ENCODE measurements around the gene CHRNB2. TPM values are rescaled to one million over a fixed set of nuclear protein-coding genes. Genes with fewer than 3 reads are reported as not detected.
A peak's percentile ranks its signal among the peaks of the same experiment; 100 is the strongest.

CHRNB2 gene
- total RNA-seq, 4 donors from 2014 or later, result 0.08 to 0.52 (median 0.26) TPM

DNA sequence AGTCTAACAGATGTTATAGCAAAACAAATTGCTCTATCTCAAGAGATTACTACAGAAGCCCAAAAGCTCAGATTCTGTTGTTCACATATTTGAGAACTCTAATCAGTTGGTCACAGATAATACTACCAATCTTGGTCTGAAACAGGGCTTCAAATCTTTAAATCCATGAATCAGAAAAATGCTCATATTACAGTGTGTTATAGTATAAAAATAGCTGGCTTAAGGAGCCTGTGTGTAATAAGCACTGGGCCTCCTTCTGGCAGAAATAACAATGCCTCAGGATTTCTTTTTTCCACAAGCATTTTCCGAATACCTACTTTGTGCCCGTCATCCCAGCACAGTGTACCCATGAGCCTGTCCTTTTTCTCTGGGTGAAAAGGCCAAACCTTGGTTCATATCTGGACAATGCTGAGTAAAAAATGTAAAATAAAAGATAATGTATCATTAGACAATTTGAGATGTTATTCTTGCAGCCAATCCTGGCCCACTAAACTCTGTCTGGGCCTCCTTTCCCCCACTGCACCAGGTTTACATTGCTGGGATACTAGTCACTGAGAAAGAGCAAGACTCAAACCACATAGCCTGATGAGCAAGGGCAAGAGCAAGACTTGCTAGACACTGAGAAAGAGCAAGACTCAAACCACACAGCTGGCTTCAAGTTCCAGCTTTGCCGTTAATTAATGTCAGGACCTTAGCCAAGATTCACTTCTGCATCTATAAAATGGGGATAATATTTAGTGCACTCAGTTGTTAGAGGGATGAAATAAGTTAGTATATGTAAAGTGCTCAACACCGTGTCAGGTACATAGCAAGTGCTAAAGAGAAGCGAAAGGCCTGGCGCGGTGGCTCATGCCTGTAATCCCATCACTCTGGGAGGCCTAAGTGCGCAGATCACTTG lies 57.4 kb downstream of the CHRNB2 start:
- no peak for TF ChIP-seq POLR2A (IDR thresholded peaks at IDR 0.05)
- TF ChIP-seq, protein P1, sequence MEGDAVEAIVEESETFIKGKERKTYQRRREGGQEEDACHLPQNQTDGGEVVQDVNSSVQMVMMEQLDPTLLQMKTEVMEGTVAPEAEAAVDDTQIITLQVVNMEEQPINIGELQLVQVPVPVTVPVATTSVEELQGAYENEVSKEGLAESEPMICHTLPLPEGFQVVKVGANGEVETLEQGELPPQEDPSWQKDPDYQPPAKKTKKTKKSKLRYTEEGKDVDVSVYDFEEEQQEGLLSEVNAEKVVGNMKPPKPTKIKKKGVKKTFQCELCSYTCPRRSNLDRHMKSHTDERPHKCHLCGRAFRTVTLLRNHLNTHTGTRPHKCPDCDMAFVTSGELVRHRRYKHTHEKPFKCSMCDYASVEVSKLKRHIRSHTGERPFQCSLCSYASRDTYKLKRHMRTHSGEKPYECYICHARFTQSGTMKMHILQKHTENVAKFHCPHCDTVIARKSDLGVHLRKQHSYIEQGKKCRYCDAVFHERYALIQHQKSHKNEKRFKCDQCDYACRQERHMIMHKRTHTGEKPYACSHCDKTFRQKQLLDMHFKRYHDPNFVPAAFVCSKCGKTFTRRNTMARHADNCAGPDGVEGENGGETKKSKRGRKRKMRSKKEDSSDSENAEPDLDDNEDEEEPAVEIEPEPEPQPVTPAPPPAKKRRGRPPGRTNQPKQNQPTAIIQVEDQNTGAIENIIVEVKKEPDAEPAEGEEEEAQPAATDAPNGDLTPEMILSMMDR (IDR thresholded peaks at IDR 0.05), result no peak
- intact Hi-C loops (cut with DNase I; ENCODE audit: low total_unique reads), result no loop called here
- 89% methylated on average over 8 of the region's 8 CpGs for WGBS, 2 donors
- H3K4me3 ChIP-seq (ENCODE audit: low read depth, poor library complexity, severe bottlenecking), result no peak overlapping the region
- DNase-seq (ENCODE audit: low spot score in 2 of 2), result no peak

DNA sequence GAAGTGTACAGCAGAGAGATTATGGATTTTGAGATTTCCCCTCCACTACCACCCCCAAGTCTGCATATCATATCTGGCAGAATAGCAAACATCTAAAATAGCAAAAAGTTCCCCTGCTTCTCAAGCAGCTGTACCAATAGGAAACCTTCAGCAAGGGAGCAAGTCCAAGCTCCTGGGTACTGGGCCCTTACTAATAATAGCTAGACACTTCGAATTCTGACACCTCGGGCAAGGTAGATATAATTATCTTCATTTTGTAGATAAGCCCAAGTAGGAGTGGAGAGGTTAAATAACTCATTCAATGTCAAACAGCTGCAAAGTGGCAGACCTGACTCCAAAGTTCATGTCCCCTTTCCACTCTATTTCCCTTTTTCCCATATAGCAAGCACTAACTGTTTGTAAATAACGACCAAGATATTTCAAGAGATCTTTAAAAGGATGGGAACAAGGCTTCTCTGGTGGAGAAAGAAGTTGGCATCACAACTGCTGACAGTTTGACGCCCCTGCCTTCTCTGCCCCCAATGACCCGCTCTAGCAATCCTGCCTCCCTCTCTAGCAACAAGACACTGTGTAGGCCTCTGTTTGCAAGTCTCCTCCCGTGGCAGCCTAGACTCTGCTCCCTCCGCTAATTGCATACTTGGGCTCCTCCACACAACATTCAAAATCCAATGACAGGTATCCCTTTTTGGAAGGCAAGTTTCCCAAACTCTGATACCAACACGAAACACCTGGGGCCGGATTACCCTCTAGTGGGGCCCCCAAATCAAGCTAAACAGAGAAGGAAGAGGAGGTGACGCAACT lies 59.1 kb downstream of the CHRNB2 start:
- peak overlapping the region; percentile 96 for H3K4me3 ChIP-seq (ENCODE audit: low read depth, poor library complexity, severe bottlenecking)
- WGBS, 2 donors, result 21 to 22% methylated on average over 10 of the region's 10 CpGs
- intact Hi-C loops (cut with DNase I; ENCODE audit: low total_unique reads), result no loop called here
- TF ChIP-seq, protein P1 (IDR thresholded peaks at IDR 0.05), result no peak
- no peak for TF ChIP-seq POLR2A (IDR thresholded peaks at IDR 0.05)
- DNase-seq (ENCODE audit: low spot score in 2 of 2), result no peak

DNA sequence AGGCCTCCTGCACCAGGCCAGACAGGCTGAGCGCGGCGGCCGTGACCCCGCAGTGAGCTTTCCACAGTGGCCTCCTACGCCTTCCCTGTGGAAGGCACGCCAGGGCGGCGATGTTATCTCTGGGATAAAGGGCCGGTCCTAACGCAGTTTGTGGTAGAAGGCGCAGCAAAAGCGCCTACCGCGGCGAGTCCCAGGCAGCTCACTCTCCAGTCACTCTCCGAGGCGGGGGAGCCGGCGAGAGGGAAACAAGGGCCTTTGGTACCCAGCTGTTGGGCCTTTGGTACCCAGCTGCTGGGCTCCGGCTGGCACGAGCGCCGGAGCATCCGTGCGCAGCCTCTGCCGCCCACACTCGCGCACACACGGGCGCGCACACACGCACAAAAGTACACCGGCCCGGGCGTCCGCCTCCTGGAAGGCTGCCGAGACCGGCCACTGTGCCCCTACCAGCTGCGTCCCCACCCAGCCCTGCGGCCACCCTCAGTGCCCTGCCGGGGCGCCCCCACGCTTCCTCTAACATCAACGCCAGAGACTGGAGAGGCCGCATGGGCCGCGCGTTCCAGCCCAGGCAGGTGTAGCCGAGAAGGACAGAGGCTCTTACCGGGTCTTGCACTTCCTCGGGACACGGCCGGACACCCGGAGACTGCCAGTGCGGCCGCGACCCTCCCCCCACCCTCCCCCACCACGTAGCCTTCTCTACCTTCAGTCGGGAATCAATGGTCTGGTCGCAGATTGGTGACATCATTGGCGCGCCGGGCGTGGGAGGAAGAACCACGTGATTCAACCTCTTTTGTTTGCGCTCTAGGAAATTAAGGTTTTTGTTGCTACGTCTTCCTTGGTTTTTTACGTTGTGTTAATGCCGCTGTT lies 59.9 kb downstream of the CHRNB2 start:
- intact Hi-C loops (cut with DNase I; ENCODE audit: low total_unique reads), result no loop called here
- WGBS, 2 donors, result 0 to 1% methylated on average over 36 to 57 of the region's 70 CpGs
- peak; percentile 86 to 97 for DNase-seq (ENCODE audit: low spot score in 2 of 2)
- TF ChIP-seq, protein P1 (IDR thresholded peaks at IDR 0.05), result no peak
- no peak for TF ChIP-seq POLR2A (IDR thresholded peaks at IDR 0.05)
- peak overlapping the region; percentile 96 for H3K4me3 ChIP-seq (ENCODE audit: low read depth, poor library complexity, severe bottlenecking)

DNA sequence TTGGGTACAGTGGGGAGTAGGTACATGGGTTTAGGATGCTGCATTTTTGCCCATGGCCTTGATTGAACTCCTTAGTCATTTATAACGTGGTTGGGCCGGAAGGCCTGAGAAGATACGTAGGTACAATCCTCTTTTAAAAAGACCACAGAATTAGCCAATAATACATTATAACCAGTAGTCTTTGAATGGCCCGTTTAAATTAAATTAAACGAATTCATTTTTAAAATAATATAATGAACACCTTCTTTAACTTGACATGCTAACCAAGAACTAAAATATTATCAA lies 60.5 kb downstream of the CHRNB2 start:
- TF ChIP-seq POLR2A (IDR thresholded peaks at IDR 0.05), result no peak
- TF ChIP-seq, protein P1 (IDR thresholded peaks at IDR 0.05), result no peak
- intact Hi-C loops (cut with DNase I; ENCODE audit: low total_unique reads), result no loop called here
- no peak for DNase-seq (ENCODE audit: low spot score in 2 of 2)
- 6 to 10% methylated on average over 5 of the region's 5 CpGs for WGBS, 2 donors
- H3K4me3 ChIP-seq (ENCODE audit: low read depth, poor library complexity, severe bottlenecking), result peak overlapping the region; percentile 96

DNA sequence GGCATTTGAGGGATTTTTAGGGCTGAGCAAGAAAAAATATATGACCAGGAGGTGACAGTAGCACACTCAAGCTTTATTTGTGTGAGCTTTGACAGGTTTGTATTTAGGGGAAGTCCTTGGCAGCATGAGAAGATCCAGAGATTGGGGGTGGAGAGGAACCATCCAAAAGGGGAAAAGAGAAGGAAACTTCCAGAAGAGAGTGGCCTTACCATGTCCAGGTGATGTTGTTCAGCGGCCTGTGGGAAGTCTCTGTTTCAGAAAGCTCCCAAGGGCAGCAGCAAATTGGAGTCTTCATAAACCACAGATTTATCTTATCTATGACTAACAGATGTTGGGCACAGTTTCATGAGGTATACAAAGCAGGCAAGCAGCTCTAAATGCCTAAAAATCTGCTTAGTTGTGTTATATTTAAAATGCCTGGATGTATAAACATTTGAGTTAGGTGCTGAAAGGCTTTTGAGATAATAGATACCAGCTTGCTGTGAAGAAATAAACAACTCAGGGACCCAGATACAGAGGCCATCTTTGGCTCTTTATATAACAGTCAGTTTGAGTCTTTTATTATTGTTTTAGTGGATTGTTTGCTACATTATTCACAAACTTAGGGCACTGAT lies 61.6 kb downstream of the CHRNB2 start:
- no peak overlapping the region for H3K4me3 ChIP-seq (ENCODE audit: low read depth, poor library complexity, severe bottlenecking)
- intact Hi-C loops (cut with DNase I; ENCODE audit: low total_unique reads), result no loop called here
- TF ChIP-seq POLR2A (IDR thresholded peaks at IDR 0.05), result no peak
- TF ChIP-seq, protein P1 (IDR thresholded peaks at IDR 0.05), result no peak
- no peak for DNase-seq (ENCODE audit: low spot score in 2 of 2)
- WGBS, 2 donors, result 71 to 90% methylated on average over 1 of the region's 1 CpG

Data from lower leg skin (tissue), 4 donors.